GM19372 (cell line): ENCODE results near the gene HNF4A.

ENCODE experiments used
- ATAC-seq: cut with Tn5 transposase; IDR thresholded peaks from one replicate; pipeline ENCODE4 v1.9.1; 2021; ENCODE audit warnings: mild to moderate bottlenecking, low read depth, moderate library complexity; ENCODE audit not compliant: unreplicated experiment

Gene HNF4A

GRCh38 chr20:44404204-44405181, 49.0 kb downstream of the HNF4A start:
- ATAC-seq, result no peak

GRCh38 chr20:44405257-44405656, 49.8 kb downstream of the HNF4A start:
- ATAC-seq, result no peak

- ATAC-seq, result no peak
Observed at GRCh38 chr20:44405785-44406571, 50.5 kb downstream of the HNF4A start.

GRCh38 chr20:44406572-44407137, 51.2 kb downstream of the HNF4A start:
- ATAC-seq, result no peak

- ATAC-seq, result no peak
Observed at GRCh38 chr20:44407402-44408184, 52.1 kb downstream of the HNF4A start.

- ATAC-seq, result no peak
Observed at GRCh38 chr20:44409132-44409600, 53.7 kb downstream of the HNF4A start.

GRCh38 chr20:44410583-44411019, 55.1 kb downstream of the HNF4A start:
- no peak for ATAC-seq

- ATAC-seq, result no peak
Observed at GRCh38 chr20:44411020-44411756, 55.7 kb downstream of the HNF4A start.

- ATAC-seq, result no peak
Observed at GRCh38 chr20:44411757-44412401, 56.4 kb downstream of the HNF4A start.

- ATAC-seq, result no peak
Observed at GRCh38 chr20:44412402-44413144, 57.1 kb downstream of the HNF4A start.

GRCh38 chr20:44413575-44414345, 58.3 kb downstream of the HNF4A start:
- no peak for ATAC-seq

GRCh38 chr20:44414346-44414714, 58.8 kb downstream of the HNF4A start:
- no peak for ATAC-seq

GRCh38 chr20:44414808-44415207, 59.3 kb downstream of the HNF4A start:
- no peak for ATAC-seq

GRCh38 chr20:44415833-44416715, 60.6 kb downstream of the HNF4A start:
- no peak for ATAC-seq

- ATAC-seq, result no peak
Observed at GRCh38 chr20:44418069-44418905, 62.8 kb downstream of the HNF4A start.
